IgD-negative memory B cell (primary cell): ENCODE results near the gene IFIH1. TPM values are rescaled to one million over a fixed set of nuclear protein-coding genes. Genes with fewer than 3 reads are reported as not detected.

ENCODE experiments used
- H3K27ac Mint-ChIP-seq, 3 donors: one replicate each; pipeline ENCODE4 v1.8.0; 2020 to 2022; ENCODE audit warnings: mild to moderate bottlenecking in 3 of 3, mixed read lengths in 3 of 3, moderate library complexity in 1 of 3
- H3K27me3 Mint-ChIP-seq: one replicate; pipeline ENCODE4 v1.8.0; 2021; ENCODE audit warnings: mixed read lengths
- H3K36me3 Mint-ChIP-seq: one replicate; pipeline ENCODE4 v1.8.0; 2020; ENCODE audit warnings: mild to moderate bottlenecking, mixed read lengths
- H3K4me1 Mint-ChIP-seq, 3 donors: one replicate each; pipeline ENCODE4 v1.8.0; 2020 to 2022; ENCODE audit warnings: mixed read lengths in 3 of 3, mild to moderate bottlenecking in 1 of 3
- H3K4me3 Mint-ChIP-seq, 4 donors: one replicate each; pipeline ENCODE4 v1.8.0; 2020 to 2022; ENCODE audit warnings: mild to moderate bottlenecking in 4 of 4, mixed read lengths in 4 of 4, moderate library complexity in 3 of 4
- H3K9me3 Mint-ChIP-seq, 3 donors: one replicate each; pipeline ENCODE4 v1.8.0; 2020 to 2021; ENCODE audit warnings: mixed read lengths in 3 of 3, mild to moderate bottlenecking in 1 of 3
- polyA plus RNA-seq: library from polyadenylated mRNA; unstranded; fragments of 300-500 nt; fragmentation: Illumina TruSeq; gene quantifications from one replicate; pipeline ENCODE4 v1.2.3, GENCODE V29; 2021

The IFIH1 gene
- polyA plus RNA-seq, 1 donor from 2014 or later = 31.1 TPM

GRCh38 chr2:162295009-162295408 is 23.5 kb downstream of the IFIH1 start:
- peaks cover 2 to 7% (median 4%) of the 10 kb centered on the region in 3 donors for H3K4me1 Mint-ChIP-seq
- no peaks in the 10 kb centered on the region for H3K36me3 Mint-ChIP-seq
- no peak overlapping the region for H3K27ac Mint-ChIP-seq
- H3K27me3 Mint-ChIP-seq = no peaks in the 10 kb centered on the region
- H3K4me3 Mint-ChIP-seq = no peak overlapping the region
- H3K9me3 Mint-ChIP-seq = no peaks in the 10 kb centered on the region

DNA sequence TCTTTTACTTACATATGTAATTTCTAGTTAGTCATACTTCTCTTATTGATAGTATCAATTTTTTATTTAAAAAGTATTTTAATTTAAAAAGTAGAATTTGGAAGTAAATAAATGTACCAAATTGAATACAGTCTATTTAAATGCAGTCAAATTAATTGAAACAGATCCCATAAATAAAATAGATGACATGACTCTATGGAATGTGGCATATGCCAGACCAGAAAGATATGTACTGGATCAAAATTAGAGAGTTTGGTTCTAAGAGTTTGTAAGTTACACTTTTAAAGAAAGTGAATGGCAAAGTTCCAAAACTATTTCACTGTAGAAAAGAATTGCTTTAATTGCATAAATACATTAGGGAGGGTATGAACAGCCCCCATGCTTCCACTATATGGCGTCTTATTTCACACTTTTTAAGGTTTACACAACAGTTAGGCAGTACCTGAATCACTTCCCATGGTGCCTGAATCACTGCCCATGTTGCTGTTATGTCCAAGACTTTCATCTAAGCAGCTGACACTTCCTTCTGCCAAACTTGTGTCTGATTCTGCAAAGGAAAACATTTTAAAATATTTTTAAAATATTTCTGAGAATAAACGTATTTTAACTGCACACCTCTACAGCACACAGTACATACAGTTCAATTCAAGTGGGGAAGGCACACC is 25.2 kb downstream of the IFIH1 start:
- Mint-ChIP-seq H3K4me1 (peaks cover 2 to 6% (median 4%) of the 10 kb centered on the region in 3 donors), H3K36me3 (no peaks in the 10 kb centered on the region), H3K4me3 (no peak overlapping the region), H3K9me3 (no peaks in the 10 kb centered on the region), H3K27me3 (no peaks in the 10 kb centered on the region), H3K27ac (no peak overlapping the region)

DNA sequence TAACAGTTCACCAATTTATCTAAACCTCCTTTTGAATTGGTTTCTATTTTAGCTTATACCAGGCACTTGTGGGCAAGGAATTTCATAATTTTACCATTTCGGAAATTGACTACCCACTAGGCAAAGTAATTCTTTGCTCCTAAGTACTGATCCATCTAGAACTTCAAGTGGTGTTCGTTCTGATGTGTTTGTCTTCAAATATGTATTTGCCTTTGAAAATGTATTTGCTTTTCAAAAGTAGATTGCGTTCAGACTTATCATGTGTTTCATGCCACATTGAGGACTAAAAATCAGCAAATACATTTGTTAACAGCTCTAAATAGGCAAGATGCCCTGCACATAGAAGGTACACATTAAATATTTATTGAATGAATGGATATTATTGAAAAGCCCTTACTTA is 26.7 kb downstream of the IFIH1 start:
- no peak overlapping the region for H3K4me3 Mint-ChIP-seq
- H3K9me3 Mint-ChIP-seq = no peaks in the 10 kb centered on the region
- no peaks in the 10 kb centered on the region for H3K36me3 Mint-ChIP-seq
- H3K4me1 Mint-ChIP-seq = peaks cover 0 to 3% (median 0%) of the 10 kb centered on the region in 3 donors
- H3K27me3 Mint-ChIP-seq = no peaks in the 10 kb centered on the region
- no peak overlapping the region for H3K27ac Mint-ChIP-seq

GRCh38 chr2:162282765-162283425 is 35.6 kb downstream of the IFIH1 start:
- Mint-ChIP-seq H3K27me3 (no peaks in the 10 kb centered on the region), H3K9me3 (no peaks in the 10 kb centered on the region), H3K27ac (no peak overlapping the region), H3K4me1 (no peaks in the 10 kb centered on the region), H3K36me3 (peaks cover 12% of the 10 kb centered on the region), H3K4me3 (no peak overlapping the region)

- H3K27me3 Mint-ChIP-seq = no peaks in the 10 kb centered on the region
- H3K36me3 Mint-ChIP-seq = peaks cover 16% of the 10 kb centered on the region
- H3K4me3 Mint-ChIP-seq = no peak overlapping the region
- no peak overlapping the region for H3K27ac Mint-ChIP-seq
- no peaks in the 10 kb centered on the region for H3K4me1 Mint-ChIP-seq
- no peaks in the 10 kb centered on the region for H3K9me3 Mint-ChIP-seq
These were observed 37.8 kb downstream of the IFIH1 start for GRCh38 chr2:162280654-162281053.

GRCh38 chr2:162277381-162277780 is 41.1 kb downstream of the IFIH1 start:
- no peaks in the 10 kb centered on the region for H3K4me1 Mint-ChIP-seq
- no peaks in the 10 kb centered on the region for H3K9me3 Mint-ChIP-seq
- peak overlapping the region in 1 of 3 donors; percentile 7 for H3K27ac Mint-ChIP-seq
- no peaks in the 10 kb centered on the region for H3K27me3 Mint-ChIP-seq
- no peak overlapping the region for H3K4me3 Mint-ChIP-seq
- peaks cover 12% of the 10 kb centered on the region for H3K36me3 Mint-ChIP-seq

GRCh38 chr2:162267996-162268395 is 50.5 kb downstream of the IFIH1 start:
- Mint-ChIP-seq H3K9me3 (peaks cover 0 to 3% (median 0%) of the 10 kb centered on the region in 3 donors), H3K4me1 (peaks cover 0 to 4% (median 0%) of the 10 kb centered on the region in 3 donors), H3K27ac (no peak overlapping the region), H3K36me3 (peaks cover 21% of the 10 kb centered on the region), H3K4me3 (no peak overlapping the region), H3K27me3 (no peaks in the 10 kb centered on the region)

GRCh38 chr2:162267496-162267895 is 51.0 kb downstream of the IFIH1 start:
- H3K9me3 Mint-ChIP-seq = peaks cover 0 to 3% (median 0%) of the 10 kb centered on the region in 3 donors
- no peak overlapping the region for H3K27ac Mint-ChIP-seq
- H3K36me3 Mint-ChIP-seq = peaks cover 21% of the 10 kb centered on the region
- H3K27me3 Mint-ChIP-seq = no peaks in the 10 kb centered on the region
- H3K4me3 Mint-ChIP-seq = no peak overlapping the region
- H3K4me1 Mint-ChIP-seq = peaks cover 0 to 5% (median 0%) of the 10 kb centered on the region in 3 donors

- Mint-ChIP-seq H3K4me3 (no peak overlapping the region), H3K9me3 (no peaks in the 10 kb centered on the region), H3K27ac (peak overlapping the region in 1 of 3 donors; percentile 76), H3K27me3 (no peaks in the 10 kb centered on the region), H3K4me1 (peaks cover under 1 to 13% (median 6%) of the 10 kb centered on the region in 3 donors), H3K36me3 (peaks cover 15% of the 10 kb centered on the region)
These were observed 52.1 kb downstream of the IFIH1 start for GRCh38 chr2:162266460-162266760.

- Mint-ChIP-seq H3K27ac (peak overlapping the region in 1 of 3 donors; percentile 76), H3K9me3 (no peaks in the 10 kb centered on the region), H3K36me3 (peaks cover 13% of the 10 kb centered on the region), H3K27me3 (no peaks in the 10 kb centered on the region), H3K4me3 (no peak overlapping the region), H3K4me1 (peaks cover 5 to 18% (median 11%) of the 10 kb centered on the region in 3 donors)
These were observed 52.6 kb downstream of the IFIH1 start for GRCh38 chr2:162265666-162266459.

DNA sequence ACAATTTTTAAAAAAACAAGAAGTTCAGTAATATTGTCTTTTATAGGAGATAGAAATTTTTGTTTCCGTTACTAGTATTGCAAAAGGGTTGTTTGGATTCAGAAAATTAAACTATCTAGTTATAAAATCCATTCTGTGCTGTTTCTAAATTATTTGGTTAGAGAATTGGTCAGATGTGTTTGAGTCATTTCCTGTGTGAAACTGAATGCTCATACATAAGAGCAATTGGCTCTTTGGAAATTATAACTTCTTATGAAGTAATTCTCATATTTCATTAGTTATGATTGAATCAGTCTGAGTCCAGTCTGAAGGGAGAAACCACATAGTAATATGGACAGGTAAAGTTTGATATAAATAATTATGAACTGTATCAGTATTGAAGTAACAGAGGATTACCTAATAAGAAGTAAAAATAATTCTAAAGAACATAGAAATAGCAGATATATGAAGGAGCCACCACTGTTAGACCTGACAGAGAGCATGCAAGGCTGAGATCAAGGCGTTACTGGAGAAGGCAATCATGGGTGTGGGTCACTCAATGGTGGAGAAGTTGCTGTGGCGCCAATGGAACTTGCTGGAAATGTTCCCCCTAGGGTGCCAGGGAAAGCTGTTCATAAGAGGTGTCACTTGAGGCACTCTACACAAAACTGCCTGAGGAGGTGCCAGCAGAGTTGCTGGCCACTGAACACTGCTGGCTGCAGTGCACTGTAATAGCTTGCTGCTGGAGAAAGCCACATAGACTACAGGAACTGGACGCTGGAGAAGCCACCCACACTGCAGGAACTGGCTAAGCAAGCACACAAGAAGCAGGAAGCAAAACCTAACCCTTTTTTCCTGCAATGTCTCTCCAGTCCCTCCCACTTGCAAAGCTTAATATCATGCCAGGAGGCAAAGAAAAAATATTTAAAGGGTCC is 57.2 kb downstream of the IFIH1 start:
- Mint-ChIP-seq H3K27me3 (peaks cover 2% of the 10 kb centered on the region), H3K27ac (peak overlapping the region in 1 of 3 donors; percentile 36), H3K9me3 (no peaks in the 10 kb centered on the region), H3K36me3 (peaks cover 4% of the 10 kb centered on the region), H3K4me3 (peak overlapping the region in 1 of 4 donors; percentile 13), H3K4me1 (peaks cover 5 to 18% (median 11%) of the 10 kb centered on the region in 3 donors)

- Mint-ChIP-seq H3K27ac (no peak overlapping the region), H3K4me1 (peaks cover 5 to 18% (median 11%) of the 10 kb centered on the region in 3 donors), H3K4me3 (no peak overlapping the region), H3K36me3 (peaks cover 2% of the 10 kb centered on the region), H3K27me3 (peaks cover 2% of the 10 kb centered on the region), H3K9me3 (no peaks in the 10 kb centered on the region)
These were observed 59.8 kb downstream of the IFIH1 start for GRCh38 chr2:162258686-162259085.

DNA sequence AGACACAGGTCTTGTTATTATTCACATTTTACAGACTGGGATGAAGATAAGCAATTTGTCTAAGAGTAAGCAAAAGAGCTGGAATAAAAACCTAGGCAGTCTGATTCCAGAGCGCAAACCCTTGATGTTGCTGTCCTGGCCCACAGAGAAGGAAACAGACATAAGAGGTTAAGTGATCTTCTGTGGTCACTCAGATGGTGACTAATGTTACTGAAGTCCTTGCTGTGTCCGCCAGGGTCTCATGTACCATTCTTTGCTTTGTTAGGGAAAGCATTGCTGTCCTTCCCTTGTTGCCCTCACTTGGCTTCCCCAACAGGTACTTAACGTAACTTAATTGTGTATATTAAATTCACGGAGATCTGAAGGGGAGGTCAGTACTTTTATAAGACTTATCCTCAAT is 60.3 kb downstream of the IFIH1 start:
- Mint-ChIP-seq H3K36me3 (peaks cover 2% of the 10 kb centered on the region), H3K27me3 (peaks cover 2% of the 10 kb centered on the region), H3K27ac (no peak overlapping the region), H3K9me3 (no peaks in the 10 kb centered on the region), H3K4me3 (no peak overlapping the region), H3K4me1 (peaks cover 5 to 15% (median 11%) of the 10 kb centered on the region in 3 donors)

- H3K9me3 Mint-ChIP-seq = no peaks in the 10 kb centered on the region
- H3K36me3 Mint-ChIP-seq = no peaks in the 10 kb centered on the region
- peaks cover 5 to 12% (median 11%) of the 10 kb centered on the region in 3 donors for H3K4me1 Mint-ChIP-seq
- H3K4me3 Mint-ChIP-seq = no peak overlapping the region
- H3K27me3 Mint-ChIP-seq = peaks cover 2% of the 10 kb centered on the region
- no peak overlapping the region for H3K27ac Mint-ChIP-seq
These were observed 61.1 kb downstream of the IFIH1 start for GRCh38 chr2:162257425-162257824.
